ENCODE data around the gene CDH4. TPM values are rescaled to one million over a fixed set of nuclear protein-coding genes. Genes with fewer than 3 reads are reported as not detected.
A peak's percentile ranks its signal among the peaks of the same experiment; 100 is the strongest.

The CDH4 gene
- total RNA-seq, 3 donors from 2014 or later (not counting 1 experiment from before 2014, with no cell fraction given): 0.18 TPM; not detected in 2

GRCh38 chr20:61708891-61709290 is 456.8 kb downstream of the CDH4 start:
- Mint-ChIP-seq H3K27ac (no peak overlapping the region), H3K4me3 (no peak overlapping the region), H3K4me1 (no peaks in the 10 kb centered on the region), H3K36me3 (no peaks in the 10 kb centered on the region), H3K27me3 (ENCODE audit: low read depth in 2 of 2) (no peaks in the 10 kb centered on the region), H3K9me3 (peaks cover 0 to 4% of the 10 kb centered on the region in 2 donors)
- TF ChIP-seq CTCF (IDR thresholded peaks at IDR 0.05): no peak
- H3K4me3 ChIP-seq (ENCODE audit: low read length): no peak overlapping the region
- DNase-seq: no peak
- peaks cover 27% of the 10 kb centered on the region for H3K9me3 ChIP-seq (ENCODE audit: control insufficient read depth, insufficient read depth, low read length)
- H3K4me1 ChIP-seq (ENCODE audit: control insufficient read depth, insufficient read depth, low read length): no peaks in the 10 kb centered on the region
- no peaks in the 10 kb centered on the region for H3K36me3 ChIP-seq (ENCODE audit: control insufficient read depth, insufficient read depth, low read length)
- no peak for ATAC-seq
- no peak overlapping the region for H3K27ac ChIP-seq (ENCODE audit: low read length)
- WGBS (ENCODE audit: insufficient coverage): 94% methylated on average over 11 of the region's 11 CpGs
- intact Hi-C loops (cut with micrococcal nuclease): no loop called here
- H3K27me3 ChIP-seq (ENCODE audit: control insufficient read depth, insufficient read depth, low read length): no peaks in the 10 kb centered on the region

- intact Hi-C loops (cut with micrococcal nuclease): no loop called here
- no peak for TF ChIP-seq CTCF (IDR thresholded peaks at IDR 0.05)
- H3K36me3 Mint-ChIP-seq: no peaks in the 10 kb centered on the region
- peaks cover 2 to 4% of the 10 kb centered on the region in 2 donors for H3K9me3 Mint-ChIP-seq
- H3K36me3 ChIP-seq (ENCODE audit: control insufficient read depth, insufficient read depth, low read length): no peaks in the 10 kb centered on the region
- no peaks in the 10 kb centered on the region for H3K27me3 ChIP-seq (ENCODE audit: control insufficient read depth, insufficient read depth, low read length)
- no peaks in the 10 kb centered on the region for H3K27me3 Mint-ChIP-seq (ENCODE audit: low read depth in 2 of 2)
- DNase-seq (no peak), ATAC-seq (no peak)
- WGBS (ENCODE audit: insufficient coverage): 93% methylated on average over 8 of the region's 8 CpGs
- H3K4me3 ChIP-seq (ENCODE audit: low read length): no peak overlapping the region
- peaks cover 27% of the 10 kb centered on the region for H3K9me3 ChIP-seq (ENCODE audit: control insufficient read depth, insufficient read depth, low read length)
- no peak overlapping the region for H3K27ac Mint-ChIP-seq
- H3K4me1 ChIP-seq (ENCODE audit: control insufficient read depth, insufficient read depth, low read length): no peaks in the 10 kb centered on the region
- H3K27ac ChIP-seq (ENCODE audit: low read length): no peak overlapping the region
- no peak overlapping the region for H3K4me3 Mint-ChIP-seq
- H3K4me1 Mint-ChIP-seq: no peaks in the 10 kb centered on the region
Observed at GRCh38 chr20:61710108-61710507, 458.0 kb downstream of the CDH4 start.

- DNase-seq (no peak), ATAC-seq (no peak)
- Histone ChIP-seq H3K27ac (ENCODE audit: low read length) (no peak overlapping the region), H3K36me3 (ENCODE audit: control insufficient read depth, insufficient read depth, low read length) (no peaks in the 10 kb centered on the region), H3K4me1 (ENCODE audit: control insufficient read depth, insufficient read depth, low read length) (no peaks in the 10 kb centered on the region), H3K27me3 (ENCODE audit: control insufficient read depth, insufficient read depth, low read length) (no peaks in the 10 kb centered on the region), H3K9me3 (ENCODE audit: control insufficient read depth, insufficient read depth, low read length) (peaks cover 21% of the 10 kb centered on the region), H3K4me3 (ENCODE audit: low read length) (no peak overlapping the region)
- no peaks in the 10 kb centered on the region for H3K4me1 Mint-ChIP-seq
- H3K4me3 Mint-ChIP-seq: no peak overlapping the region
- TF ChIP-seq CTCF (IDR thresholded peaks at IDR 0.05): no peak
- peaks cover 2 to 4% of the 10 kb centered on the region in 2 donors for H3K9me3 Mint-ChIP-seq
- WGBS (ENCODE audit: insufficient coverage): 55% methylated on average over 9 of the region's 9 CpGs
- H3K36me3 Mint-ChIP-seq: no peaks in the 10 kb centered on the region
- no peaks in the 10 kb centered on the region for H3K27me3 Mint-ChIP-seq (ENCODE audit: low read depth in 2 of 2)
- intact Hi-C loops (cut with micrococcal nuclease): no loop called here
- no peak overlapping the region for H3K27ac Mint-ChIP-seq
Observed at GRCh38 chr20:61712688-61713087, 460.6 kb downstream of the CDH4 start.

GRCh38 chr20:61718361-61719005 is 466.4 kb downstream of the CDH4 start:
- no peak for DNase-seq
- Histone ChIP-seq H3K4me3 (ENCODE audit: low read length) (peak overlapping the region; percentile 49), H3K27me3 (ENCODE audit: control insufficient read depth, insufficient read depth, low read length) (no peaks in the 10 kb centered on the region), H3K4me1 (ENCODE audit: control insufficient read depth, insufficient read depth, low read length) (peaks cover 14% of the 10 kb centered on the region), H3K36me3 (ENCODE audit: control insufficient read depth, insufficient read depth, low read length) (no peaks in the 10 kb centered on the region), H3K9me3 (ENCODE audit: control insufficient read depth, insufficient read depth, low read length) (no peaks in the 10 kb centered on the region), H3K27ac (ENCODE audit: low read length) (peak overlapping the region; percentile 85)
- WGBS (ENCODE audit: insufficient coverage): 85% methylated on average over 11 of the region's 11 CpGs
- no peak for TF ChIP-seq CTCF (IDR thresholded peaks at IDR 0.05)
- H3K4me1 Mint-ChIP-seq: peaks cover 10 to 18% of the 10 kb centered on the region in 2 donors
- H3K27me3 Mint-ChIP-seq (ENCODE audit: low read depth in 2 of 2): no peaks in the 10 kb centered on the region
- peak overlapping the region; percentile 84 to 88 for H3K27ac Mint-ChIP-seq
- H3K9me3 Mint-ChIP-seq: peaks cover 0 to 2% of the 10 kb centered on the region in 2 donors
- peak overlapping the region; percentile 86 for H3K4me3 Mint-ChIP-seq
- ATAC-seq: no peak
- no peaks in the 10 kb centered on the region for H3K36me3 Mint-ChIP-seq
- intact Hi-C loops (cut with micrococcal nuclease): no loop called here
